Dendritic cell treated with granulocyte-macrophage colony-stimulating factor and Interleukin-4, amounts not matched to agents 40 ng/mL and 50 ng/mL, for 4 days (primary cell): ENCODE data around the gene ENTPD1.
"Not testable (repeated sequence)": the region's sequence is repeated elsewhere in the genome, so short reads cannot be mapped to it uniquely, and the experiment has no call there.

ENCODE experiments used
- H3K27ac Mint-ChIP-seq: one replicate; pipeline ENCODE4 v1.8.0; 2022; ENCODE audit warnings: mild to moderate bottlenecking, mixed read lengths
- H3K27me3 Mint-ChIP-seq: one replicate; pipeline ENCODE4 v1.8.0; 2022; ENCODE audit warnings: mild to moderate bottlenecking, mixed read lengths
- H3K36me3 Mint-ChIP-seq: one replicate; pipeline ENCODE4 v1.8.0; 2022; ENCODE audit warnings: low read depth, mixed read lengths
- H3K4me1 Mint-ChIP-seq: one replicate; pipeline ENCODE4 v1.8.0; 2022; ENCODE audit warnings: low read depth, mixed read lengths
- H3K4me3 Mint-ChIP-seq: one replicate; pipeline ENCODE4 v1.8.0; 2022; ENCODE audit warnings: mild to moderate bottlenecking, moderate library complexity, mixed read lengths
- H3K9me3 Mint-ChIP-seq: one replicate; pipeline ENCODE4 v1.8.0; 2022; ENCODE audit warnings: mixed read lengths
- intact Hi-C: fragments of 100-400 bp; cut with micrococcal nuclease; formaldehyde crosslinking; loops from one replicate; pipeline ENCODE4 v1.15.0; 2022

Gene ENTPD1

DNA sequence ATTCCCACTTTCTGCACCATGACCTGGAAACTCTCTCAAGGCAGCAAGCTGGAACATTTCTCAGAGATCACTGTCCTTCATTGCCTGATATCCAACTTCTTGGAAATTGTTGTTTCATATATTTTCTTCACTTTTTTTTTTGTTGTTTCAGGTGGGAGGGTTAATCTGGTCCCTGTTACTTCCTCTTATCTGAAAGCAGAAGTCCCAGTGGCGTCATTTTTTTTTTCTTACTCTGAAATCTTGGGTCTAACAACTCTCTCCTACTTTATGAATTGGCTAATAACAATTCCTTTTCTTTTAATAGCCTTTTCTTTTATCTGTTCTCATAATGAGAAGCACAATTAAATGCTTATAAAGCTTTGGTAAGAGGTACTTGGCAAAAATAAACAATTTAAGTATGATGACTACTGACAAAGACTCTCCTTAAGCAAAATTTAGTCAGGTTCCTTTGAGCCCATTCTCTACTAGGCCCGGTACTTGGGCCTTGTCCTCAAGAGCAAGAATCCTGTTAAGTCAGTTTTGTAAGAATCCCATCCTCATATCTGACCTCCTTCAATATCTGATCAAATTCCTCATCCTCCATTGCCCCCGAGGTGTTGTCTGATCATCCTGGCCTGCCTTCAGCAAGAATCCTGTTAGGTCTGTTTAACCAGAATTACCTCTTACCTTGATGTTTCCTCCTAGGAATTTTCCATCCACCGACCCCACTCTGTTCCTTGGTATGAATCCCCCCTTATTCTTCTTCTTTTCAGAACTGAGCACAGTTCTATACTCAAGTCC lies 140.3 kb downstream of the ENTPD1 start:
- Mint-ChIP-seq H3K27ac (peak overlapping the region; percentile 72), H3K36me3 (peaks cover 49% of the 10 kb centered on the region), H3K4me1 (peaks cover 18% of the 10 kb centered on the region), H3K27me3 (no peaks in the 10 kb centered on the region), H3K9me3 (no peaks in the 10 kb centered on the region), H3K4me3 (no peak overlapping the region)
- intact Hi-C loops: no loop called here

- Mint-ChIP-seq H3K36me3 (peaks cover 12% of the 10 kb centered on the region), H3K4me1 (peaks cover 19% of the 10 kb centered on the region)
- H3K27ac Mint-ChIP-seq, H3K9me3 Mint-ChIP-seq, intact Hi-C loops, H3K4me3 Mint-ChIP-seq, H3K27me3 Mint-ChIP-seq: not testable (repeated sequence)
Observed at GRCh38 chr10:95905897-95906580, 150.1 kb downstream of the ENTPD1 start.

- intact Hi-C loops: no loop called here
- Mint-ChIP-seq H3K9me3 (no peaks in the 10 kb centered on the region), H3K4me1 (peaks cover 19% of the 10 kb centered on the region)
Observed at GRCh38 chr10:95906677-95907455, 150.9 kb downstream of the ENTPD1 start.

GRCh38 chr10:95907456-95908253 lies 151.7 kb downstream of the ENTPD1 start, which contains the start of gene CC2D2B:
Gene CC2D2B (plus strand): TSS chr10:95907975. CDS start chr10:95911324, 3,349 bp downstream.
- H3K36me3 Mint-ChIP-seq: peaks cover 12% of the 10 kb centered on the region
- intact Hi-C loops: no loop called here
- H3K4me3 Mint-ChIP-seq: peak within 1 kb of the TSS; percentile 87

More at GRCh38 chr10:95906677-95907455, 150.9 kb downstream of the ENTPD1 start:
- Mint-ChIP-seq H3K36me3 (peaks cover 12% of the 10 kb centered on the region), H3K27me3 (no peaks in the 10 kb centered on the region), H3K4me3 (peak overlapping the region; percentile 87), H3K27ac (peak overlapping the region; percentile 84)

GRCh38 chr10:95908450-95908849 lies 152.5 kb downstream of the ENTPD1 start:
- Mint-ChIP-seq H3K4me1 (peaks cover 13% of the 10 kb centered on the region), H3K36me3 (peaks cover 12% of the 10 kb centered on the region), H3K27me3 (no peaks in the 10 kb centered on the region), H3K4me3 (no peak overlapping the region), H3K9me3 (no peaks in the 10 kb centered on the region), H3K27ac (no peak overlapping the region)
- intact Hi-C loops: no loop called here

More at GRCh38 chr10:95907456-95908253, 151.7 kb downstream of the ENTPD1 start, which contains the start of gene CC2D2B:
- no peaks in the 10 kb centered on the region for H3K9me3 Mint-ChIP-seq
- H3K4me1 Mint-ChIP-seq: peaks cover 13% of the 10 kb centered on the region
- peak within 1 kb of the TSS; percentile 84 for H3K27ac Mint-ChIP-seq
- no peaks in the 10 kb centered on the region for H3K27me3 Mint-ChIP-seq

GRCh38 chr10:95909561-95909960 lies 153.6 kb downstream of the ENTPD1 start:
- H3K9me3 Mint-ChIP-seq: no peaks in the 10 kb centered on the region
- H3K36me3 Mint-ChIP-seq: peaks cover 12% of the 10 kb centered on the region
- no peak overlapping the region for H3K27ac Mint-ChIP-seq
- no peak overlapping the region for H3K4me3 Mint-ChIP-seq
- peaks cover 13% of the 10 kb centered on the region for H3K4me1 Mint-ChIP-seq
- H3K27me3 Mint-ChIP-seq: no peaks in the 10 kb centered on the region
- intact Hi-C loops: no loop called here

- H3K4me3 Mint-ChIP-seq, H3K4me1 Mint-ChIP-seq, H3K27me3 Mint-ChIP-seq, intact Hi-C loops, H3K27ac Mint-ChIP-seq, H3K36me3 Mint-ChIP-seq, H3K9me3 Mint-ChIP-seq: not testable (repeated sequence)
Observed at GRCh38 chr10:95916039-95916438, 160.1 kb downstream of the ENTPD1 start.
